HepG2 (cell line): ENCODE results near the gene AUP1. TPM values are rescaled to one million over a fixed set of nuclear protein-coding genes. Genes with fewer than 3 reads are reported as not detected.

ENCODE experiments used
- ATAC-seq: fragments of 200-7000 bp; cut with Tn5 transposase; 3 replicates; pipeline ENCODE4 v1.9.1; 2020; ENCODE audit warnings: mild to moderate bottlenecking, moderate library complexity
- BruUV-seq: library from RNA; stranded (reverse); fragments of 400-500 nt; replicated peaks from 2 replicates; lab custom pipeline; 2021; lab: Mats Ljungman, UMichigan
- CTCF ChIA-PET: fragments of 300-600 bp; formaldehyde crosslinking; extraction: SDS; loops from one replicate; lab custom pipeline; 2021; ENCODE audit warnings: low total read pairs, inconsistent platforms, low intra/inter-chr PET ratio; lab: Yijun Ruan, JAX
- POLR2A ChIA-PET: fragments of 350-600 bp; sonication (Branson Sonifier 250); formaldehyde crosslinking; loops from one replicate; lab custom pipeline; 2020; ENCODE audit warnings: antibody characterized with exemption, inconsistent platforms; lab: Yijun Ruan, JAX
- DNase-seq: peaks from one replicate; pipeline ENCODE4 v3.0.0-alpha.2; 2015; ENCODE audit warnings: low spot score
- FAIRE-seq: peaks from 3 replicates; lab custom pipeline; 2011; peaks lifted over from hg19 to GRCh38; lab: Jason Lieb, UNC
- H2AFZ ChIP-seq: one replicate; pipeline ENCODE4 v1.6.1; 2011; ENCODE audit warnings: low read length, inconsistent platforms
- H3K27ac ChIP-seq: fragments of 300-600 bp; 3 replicates; pipeline ENCODE4 v1.8.0; 2011; ENCODE audit warnings: mixed run types, mild to moderate bottlenecking, mixed read lengths, low read length, inconsistent platforms; ENCODE audit not compliant: insufficient read depth; ENCODE audit errors: extremely low read length
- H3K27me3 ChIP-seq, 2 experiments: fragments of 200-600 bp in 1 of 2; 2 replicates in 1 of 2; 3 replicates in 1 of 2; pipeline versions ENCODE4 v1.6.0 to v1.8.0; 2011; ENCODE audit warnings: low read length in 2 of 2, mild to moderate bottlenecking in 2 of 2, moderate library complexity in 2 of 2, inconsistent platforms in 1 of 2; ENCODE audit not compliant: insufficient read depth in 2 of 2, control insufficient read depth in 1 of 2
- H3K36me3 ChIP-seq, 2 experiments: fragments of 200-600 bp in 1 of 2; replicated peaks in 1 of 2; 2 replicates in 1 of 2; 3 replicates in 1 of 2; pipeline versions ENCODE4 v1.5.1 to v1.8.0; 2011; ENCODE audit warnings: low read length in 2 of 2, inconsistent platforms in 1 of 2; ENCODE audit not compliant: insufficient read depth in 2 of 2, control insufficient read depth in 1 of 2
- H3K4me1 ChIP-seq: 2 replicates; pipeline ENCODE4 v1.5.1; 2012; ENCODE audit warnings: low read length, inconsistent platforms; ENCODE audit not compliant: insufficient read depth
- H3K4me2 ChIP-seq: 2 replicates; pipeline ENCODE4 v1.6.0; 2011; ENCODE audit warnings: low read depth, low read length, inconsistent platforms
- H3K4me3 ChIP-seq, 3 experiments: fragments of 200-600 bp in 1 of 3; sonication (generic), shearing (Covaris generic) in 1 of 3; replicated peaks in 1 of 3; 2 replicates each; pipeline ENCODE4 v1.5.1; 2011 to 2016; ENCODE audit warnings: low read length in 3 of 3, inconsistent platforms in 2 of 3, low read depth in 2 of 3, mild to moderate bottlenecking in 2 of 3, control low read depth in 1 of 3, mixed read lengths in 1 of 3; ENCODE audit not compliant: insufficient read depth in 1 of 3
- H3K79me2 ChIP-seq: one replicate; pipeline ENCODE4 v1.6.1; 2011; ENCODE audit warnings: low read length, inconsistent platforms; ENCODE audit not compliant: insufficient read depth
- H3K9ac ChIP-seq: 2 replicates; pipeline ENCODE4 v1.6.0; 2011; ENCODE audit warnings: mild to moderate bottlenecking, low read depth, low read length, inconsistent platforms; ENCODE audit not compliant: insufficient read depth
- H3K9me3 ChIP-seq: 2 replicates; pipeline ENCODE4 v1.5.1; 2012; ENCODE audit warnings: mild to moderate bottlenecking, low read length
- H4K20me1 ChIP-seq: 2 replicates; pipeline ENCODE4 v1.6.0; 2011; ENCODE audit warnings: inconsistent platforms, mild to moderate bottlenecking, low read length, moderate library complexity; ENCODE audit not compliant: insufficient read depth
- GATAD1 ChIP-seq: IDR thresholded peaks from 2 replicates; pipeline ENCODE4 v1.6.1; 2016; ENCODE audit warnings: missing genetic modification reagents, missing compliant biosample characterization
- KAT8 ChIP-seq: IDR thresholded peaks from 2 replicates; pipeline ENCODE4 v1.6.1; 2016; ENCODE audit warnings: missing genetic modification reagents, missing compliant biosample characterization
- ZNF3 ChIP-seq: IDR thresholded peaks from 2 replicates; pipeline ENCODE4 v1.7.0; 2017; ENCODE audit warnings: inconsistent platforms
- WGBS: methylation state at CpG from one replicate; pipeline ENCODE4 v1.1.6; 2017; ENCODE audit warnings: low lambda C conversion rate; 5-methylcytosine and 5-hydroxymethylcytosine counted together
- in situ Hi-C: cut with HindIII; loops from 2 replicates; pipeline ENCODE4 v1.10.0; 2017; ENCODE audit warnings: low pct_unique_long_range_greater_than_20kb; ENCODE audit not compliant: extremely low pct_ligation_motif_present
- intact Hi-C: fragments of 100-400 bp; cut with micrococcal nuclease; formaldehyde crosslinking; loops from one replicate; pipeline ENCODE4 v1.10.0; 2022; ENCODE audit not compliant: unreplicated experiment
- polyA plus RNA-seq, 8 experiments: library from polyadenylated mRNA; depleted of rRNA in 3 of 8; stranded (reverse) in 7 of 8; unstranded in 1 of 8; fragments of >200 nt; fragmentation: Illumina TruSeq in 4 of 8; extraction: Trizol in 4 of 8; gene quantifications; 2 replicates each; pipeline versions ENCODE4 v1.2.1 to v1.2.3, GENCODE V29; 2011 to 2016; ENCODE audit warnings: low read depth in 4 of 8, missing spikeins in 1 of 8, mixed read lengths in 1 of 8; ENCODE audit not compliant: insufficient read depth in 1 of 8
- total RNA-seq, 5 experiments: library from RNA; depleted of rRNA; stranded (reverse); fragments of >200 nt; fragmentation: Illumina TruSeq; extraction: Trizol; gene quantifications; 2 replicates each; pipeline ENCODE4 v1.2.3, GENCODE V29; 2016; ENCODE audit warnings: low read depth in 1 of 5
- TF ChIP-seq, protein P1 (sequence below): sonication (generic); formaldehyde crosslinking; IDR thresholded peaks from 2 replicates; pipeline ENCODE4 v1.5.1; 2020; ENCODE audit warnings: missing genetic modification reagents, mild to moderate bottlenecking, borderline replicate concordance
- TF ChIP-seq, protein P2 (sequence below): sonication (generic); formaldehyde crosslinking; IDR thresholded peaks from 2 replicates; pipeline ENCODE4 v1.5.1; 2020; ENCODE audit warnings: missing genetic modification reagents, mild to moderate bottlenecking, borderline replicate concordance

AUP1 gene
- total and polyA plus RNA-seq, 2 of the 13 experiments (the other 11 are each of a cell fraction or from before 2014, with no cell fraction given), result 174 to 267 TPM

DNA sequence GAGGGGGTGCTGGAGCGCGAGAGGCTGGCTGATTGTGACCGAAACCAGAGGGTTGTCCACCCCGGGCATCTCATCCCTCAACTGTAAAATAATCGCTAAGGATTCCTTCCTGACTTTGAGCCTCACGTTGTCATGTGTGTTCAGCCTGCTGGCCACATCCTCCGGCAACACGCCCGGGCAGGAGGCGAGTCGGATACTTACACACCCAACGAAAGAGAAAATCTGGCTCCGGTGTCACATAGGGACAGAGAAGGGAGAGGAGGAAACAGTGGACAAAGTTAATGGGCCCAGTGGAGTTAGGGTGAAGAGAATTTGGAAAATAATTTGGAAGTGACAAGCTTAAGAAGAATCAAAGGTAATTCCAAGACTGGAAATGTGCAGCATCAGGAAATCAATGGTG is 12.9 kb downstream of the AUP1 start:
- H4K20me1 ChIP-seq, result no peaks in the 10 kb centered on the region
- no peaks in the 10 kb centered on the region for H3K79me2 ChIP-seq
- intact Hi-C loops, result no loop called here
- no TSS peak for BruUV-seq
- in situ Hi-C loops, result no loop called here
- peaks cover 13 to 21% of the 10 kb centered on the region in 2 experiments; a peak in 4 of 5 replicates for H3K36me3 ChIP-seq
- no peak for ATAC-seq
- H3K9me3 ChIP-seq, result no peaks in the 10 kb centered on the region
- peaks cover 31% of the 10 kb centered on the region for H3K4me1 ChIP-seq
- no peak overlapping the region for H3K4me3 ChIP-seq
- H2AFZ ChIP-seq, result no peak overlapping the region
- CTCF ChIA-PET, result no interaction called here
- H3K9ac ChIP-seq, result no peak overlapping the region
- DNase-seq, result no peak
- FAIRE-seq, result no peak
- no peak overlapping the region for H3K4me2 ChIP-seq
- WGBS, result 94% methylated on average over 13 of the region's 13 CpGs
- H3K27me3 ChIP-seq, result no peaks in the 10 kb centered on the region
- POLR2A ChIA-PET, result interaction anchor here (1.0 to 1.1 kb wide), 2 partner anchors 13 to 35 kb away, joined by 3 to 4 read pairs; partner anchors contain the start of gene HTRA2
- TF ChIP-seq, protein P1, sequence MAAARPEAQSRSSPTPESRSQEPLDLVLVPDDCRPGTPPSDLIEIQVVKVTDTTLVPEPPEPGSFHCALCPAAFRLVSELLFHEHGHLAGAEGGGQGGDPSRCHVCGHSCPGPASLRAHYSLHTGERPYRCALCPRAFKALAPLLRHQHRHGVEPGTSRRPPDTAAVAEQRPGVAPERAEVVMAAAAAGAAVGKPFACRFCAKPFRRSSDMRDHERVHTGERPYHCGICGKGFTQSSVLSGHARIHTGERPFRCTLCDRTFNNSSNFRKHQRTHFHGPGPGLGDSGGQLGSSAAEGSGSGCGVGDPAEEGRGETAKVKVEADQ (CRISPR knock-in tag), result no peak
- TF ChIP-seq KAT8 (CRISPR knock-in tag) (no peak), GATAD1 (CRISPR knock-in tag) (no peak), ZNF3 (CRISPR knock-in tag) (no peak)
- TF ChIP-seq, protein P2, sequence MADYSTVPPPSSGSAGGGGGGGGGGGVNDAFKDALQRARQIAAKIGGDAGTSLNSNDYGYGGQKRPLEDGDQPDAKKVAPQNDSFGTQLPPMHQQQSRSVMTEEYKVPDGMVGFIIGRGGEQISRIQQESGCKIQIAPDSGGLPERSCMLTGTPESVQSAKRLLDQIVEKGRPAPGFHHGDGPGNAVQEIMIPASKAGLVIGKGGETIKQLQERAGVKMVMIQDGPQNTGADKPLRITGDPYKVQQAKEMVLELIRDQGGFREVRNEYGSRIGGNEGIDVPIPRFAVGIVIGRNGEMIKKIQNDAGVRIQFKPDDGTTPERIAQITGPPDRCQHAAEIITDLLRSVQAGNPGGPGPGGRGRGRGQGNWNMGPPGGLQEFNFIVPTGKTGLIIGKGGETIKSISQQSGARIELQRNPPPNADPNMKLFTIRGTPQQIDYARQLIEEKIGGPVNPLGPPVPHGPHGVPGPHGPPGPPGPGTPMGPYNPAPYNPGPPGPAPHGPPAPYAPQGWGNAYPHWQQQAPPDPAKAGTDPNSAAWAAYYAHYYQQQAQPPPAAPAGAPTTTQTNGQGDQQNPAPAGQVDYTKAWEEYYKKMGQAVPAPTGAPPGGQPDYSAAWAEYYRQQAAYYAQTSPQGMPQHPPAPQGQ (CRISPR knock-in tag), result no peak
- no peak overlapping the region for H3K27ac ChIP-seq
